Choroid plexus epithelial cell (primary cell): Measurements from ENCODE around the gene CDH5.
A peak's percentile ranks its signal among the peaks of the same experiment; 100 is the strongest.

Experiments
- DNase-seq: peaks from one replicate; pipeline ENCODE4 v3.0.0-alpha.2; 2010; ENCODE audit warnings: low read depth
- H3K4me3 ChIP-seq: 2 replicates; pipeline ENCODE4 v1.5.1; 2011; ENCODE audit warnings: low read depth, mild to moderate bottlenecking, control low read depth, low read length, moderate library complexity
- CTCF ChIP-seq: conservative IDR thresholded peaks from 2 replicates; pipeline ENCODE4 v1.5.1; 2011; ENCODE audit warnings: low read depth, mild to moderate bottlenecking, control low read depth, inconsistent platforms, low read length, moderate library complexity

Gene CDH5

GRCh38 chr16:66401610-66402009 lies 35.1 kb downstream of the CDH5 start:
- TF ChIP-seq CTCF, result no peak
- H3K4me3 ChIP-seq, result no peak overlapping the region
- no peak for DNase-seq

DNA sequence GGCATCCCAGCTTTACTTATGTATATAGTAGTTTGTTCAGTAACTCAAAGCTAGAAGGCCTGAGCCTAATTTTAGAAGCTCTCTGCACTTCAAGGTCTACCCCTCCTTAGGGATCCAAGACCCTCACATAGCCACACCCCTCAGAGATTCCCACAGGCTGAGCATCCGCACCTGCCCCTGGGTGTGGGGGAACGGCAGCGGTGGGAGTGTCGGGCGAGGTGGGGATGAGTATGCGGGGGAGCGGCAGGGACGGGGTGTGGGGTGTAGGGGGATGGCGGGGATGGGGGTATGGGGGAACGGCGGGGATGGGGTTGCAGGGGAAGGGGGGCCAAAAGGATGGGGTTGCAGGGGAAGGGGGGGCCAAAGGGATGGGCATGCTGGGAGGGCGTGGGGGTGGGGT lies 35.7 kb downstream of the CDH5 start:
- H3K4me3 ChIP-seq, result no peak overlapping the region
- DNase-seq, result no peak
- TF ChIP-seq CTCF, result no peak

DNA sequence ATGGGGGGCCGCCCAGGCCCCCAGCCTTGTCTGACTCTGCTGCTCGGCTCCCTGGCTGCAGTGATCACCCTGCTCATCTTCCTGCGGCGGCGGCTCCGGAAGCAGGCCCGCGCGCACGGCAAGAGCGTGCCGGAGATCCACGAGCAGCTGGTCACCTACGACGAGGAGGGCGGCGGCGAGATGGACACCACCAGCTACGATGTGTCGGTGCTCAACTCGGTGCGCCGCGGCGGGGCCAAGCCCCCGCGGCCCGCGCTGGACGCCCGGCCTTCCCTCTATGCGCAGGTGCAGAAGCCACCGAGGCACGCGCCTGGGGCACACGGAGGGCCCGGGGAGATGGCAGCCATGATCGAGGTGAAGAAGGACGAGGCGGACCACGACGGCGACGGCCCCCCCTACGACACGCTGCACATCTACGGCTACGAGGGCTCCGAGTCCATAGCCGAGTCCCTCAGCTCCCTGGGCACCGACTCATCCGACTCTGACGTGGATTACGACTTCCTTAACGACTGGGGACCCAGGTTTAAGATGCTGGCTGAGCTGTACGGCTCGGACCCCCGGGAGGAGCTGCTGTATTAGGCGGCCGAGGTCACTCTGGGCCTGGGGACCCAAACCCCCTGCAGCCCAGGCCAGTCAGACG lies 36.2 kb downstream of the CDH5 start:
- no peak overlapping the region for H3K4me3 ChIP-seq
- no peak for TF ChIP-seq CTCF
- DNase-seq, result no peak

DNA sequence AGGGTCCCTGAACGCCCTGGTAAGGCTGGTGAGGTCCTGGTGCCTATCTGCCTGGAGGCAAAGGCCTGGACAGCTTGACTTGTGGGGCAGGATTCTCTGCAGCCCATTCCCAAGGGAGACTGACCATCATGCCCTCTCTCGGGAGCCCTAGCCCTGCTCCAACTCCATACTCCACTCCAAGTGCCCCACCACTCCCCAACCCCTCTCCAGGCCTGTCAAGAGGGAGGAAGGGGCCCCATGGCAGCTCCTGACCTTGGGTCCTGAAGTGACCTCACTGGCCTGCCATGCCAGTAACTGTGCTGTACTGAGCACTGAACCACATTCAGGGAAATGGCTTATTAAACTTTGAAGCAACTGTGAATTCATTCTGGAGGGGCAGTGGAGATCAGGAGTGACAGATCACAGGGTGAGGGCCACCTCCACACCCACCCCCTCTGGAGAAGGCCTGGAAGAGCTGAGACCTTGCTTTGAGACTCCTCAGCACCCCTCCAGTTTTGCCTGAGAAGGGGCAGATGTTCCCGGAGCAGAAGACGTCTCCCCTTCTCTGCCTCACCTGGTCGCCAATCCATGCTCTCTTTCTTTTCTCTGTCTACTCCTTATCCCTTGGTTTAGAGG lies 37.1 kb downstream of the CDH5 start:
- no peak overlapping the region for H3K4me3 ChIP-seq
- no peak for DNase-seq
- TF ChIP-seq CTCF, result no peak

GRCh38 chr16:66405057-66405783 lies 38.7 kb downstream of the CDH5 start:
- no peak for TF ChIP-seq CTCF
- no peak for DNase-seq
- H3K4me3 ChIP-seq, result no peak overlapping the region

DNA sequence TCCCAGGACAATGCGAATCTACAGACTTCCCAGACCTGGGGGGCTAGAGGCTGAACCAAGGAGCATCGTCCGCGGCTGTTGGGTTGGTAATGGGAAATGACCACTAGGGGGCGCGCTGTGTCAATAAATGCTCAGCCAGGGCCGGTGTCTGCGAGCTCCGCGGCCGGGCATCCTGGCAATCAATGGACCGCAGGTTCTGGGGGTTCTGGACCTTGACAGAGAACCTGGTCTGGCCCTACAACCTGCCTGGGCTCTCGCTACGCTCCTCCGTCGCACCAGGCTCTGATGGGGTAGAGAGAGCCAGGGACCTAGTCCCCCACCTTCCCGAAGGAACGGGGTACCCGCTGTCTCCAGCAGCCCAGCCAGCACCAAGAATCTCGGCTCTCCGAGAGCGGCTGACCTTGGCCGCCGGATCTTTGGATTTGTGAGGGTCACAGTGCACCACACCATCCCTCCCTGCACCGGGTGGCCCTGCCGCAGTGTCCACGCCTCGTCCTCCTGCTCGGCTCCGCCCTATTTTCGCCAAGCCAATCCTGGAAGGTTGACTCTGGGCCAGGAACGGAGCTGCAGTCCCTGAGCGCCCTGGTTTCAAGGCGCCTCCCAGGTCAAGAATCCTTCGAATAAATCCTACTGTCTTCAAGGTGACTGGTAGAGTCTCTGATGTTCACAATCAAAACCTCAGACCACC lies 40.2 kb downstream of the CDH5 start:
- TF ChIP-seq CTCF, result peak; percentile 89
- DNase-seq, result peak; percentile 75
- peak overlapping the region; percentile 67 for H3K4me3 ChIP-seq
